ENCODE measurements around the gene L1CAM. TPM values are rescaled to one million over a fixed set of nuclear protein-coding genes. Genes with fewer than 3 reads are reported as not detected.

Gene L1CAM
- total RNA-seq, 1 donor from 2014 or later: 12.6 TPM

GRCh38 chrX:153928846-153929245 lies 42.9 kb upstream of the L1CAM start:
- Mint-ChIP-seq H3K9me3 (no peaks in the 10 kb centered on the region), H3K27me3 (no peaks in the 10 kb centered on the region), H3K4me1 (ENCODE audit: unreplicated experiment) (peaks cover 7% of the 10 kb centered on the region), H3K27ac (peak overlapping the region; percentile 97), H3K36me3 (peaks cover 4% of the 10 kb centered on the region), H3K4me3 (peak overlapping the region; percentile 3)
- DNase-seq (ENCODE audit: extremely low spot score, unreplicated experiment): no peak
- TF ChIP-seq CTCF (conservative IDR thresholded peaks at IDR 0.05): no peak

- Mint-ChIP-seq H3K4me1 (ENCODE audit: unreplicated experiment) (peaks cover 7% of the 10 kb centered on the region), H3K27me3 (no peaks in the 10 kb centered on the region), H3K27ac (peak overlapping the region; percentile 97), H3K36me3 (peaks cover 4% of the 10 kb centered on the region), H3K9me3 (no peaks in the 10 kb centered on the region), H3K4me3 (peak overlapping the region; percentile 88)
- no peak for TF ChIP-seq CTCF (conservative IDR thresholded peaks at IDR 0.05)
- peak; percentile 95 for DNase-seq (ENCODE audit: extremely low spot score, unreplicated experiment)
Observed at GRCh38 chrX:153927922-153928760, 42.2 kb upstream of the L1CAM start.

- no peak for DNase-seq (ENCODE audit: extremely low spot score, unreplicated experiment)
- no peaks in the 10 kb centered on the region for H3K9me3 Mint-ChIP-seq
- no peak for TF ChIP-seq CTCF (conservative IDR thresholded peaks at IDR 0.05)
- H3K27me3 Mint-ChIP-seq: no peaks in the 10 kb centered on the region
- H3K4me1 Mint-ChIP-seq (ENCODE audit: unreplicated experiment): peaks cover 7% of the 10 kb centered on the region
- H3K36me3 Mint-ChIP-seq: peaks cover 4% of the 10 kb centered on the region
- peak overlapping the region; percentile 91 for H3K27ac Mint-ChIP-seq
- H3K4me3 Mint-ChIP-seq: peak overlapping the region; percentile 86
Observed at GRCh38 chrX:153927672-153927921, 41.6 kb upstream of the L1CAM start.

DNA sequence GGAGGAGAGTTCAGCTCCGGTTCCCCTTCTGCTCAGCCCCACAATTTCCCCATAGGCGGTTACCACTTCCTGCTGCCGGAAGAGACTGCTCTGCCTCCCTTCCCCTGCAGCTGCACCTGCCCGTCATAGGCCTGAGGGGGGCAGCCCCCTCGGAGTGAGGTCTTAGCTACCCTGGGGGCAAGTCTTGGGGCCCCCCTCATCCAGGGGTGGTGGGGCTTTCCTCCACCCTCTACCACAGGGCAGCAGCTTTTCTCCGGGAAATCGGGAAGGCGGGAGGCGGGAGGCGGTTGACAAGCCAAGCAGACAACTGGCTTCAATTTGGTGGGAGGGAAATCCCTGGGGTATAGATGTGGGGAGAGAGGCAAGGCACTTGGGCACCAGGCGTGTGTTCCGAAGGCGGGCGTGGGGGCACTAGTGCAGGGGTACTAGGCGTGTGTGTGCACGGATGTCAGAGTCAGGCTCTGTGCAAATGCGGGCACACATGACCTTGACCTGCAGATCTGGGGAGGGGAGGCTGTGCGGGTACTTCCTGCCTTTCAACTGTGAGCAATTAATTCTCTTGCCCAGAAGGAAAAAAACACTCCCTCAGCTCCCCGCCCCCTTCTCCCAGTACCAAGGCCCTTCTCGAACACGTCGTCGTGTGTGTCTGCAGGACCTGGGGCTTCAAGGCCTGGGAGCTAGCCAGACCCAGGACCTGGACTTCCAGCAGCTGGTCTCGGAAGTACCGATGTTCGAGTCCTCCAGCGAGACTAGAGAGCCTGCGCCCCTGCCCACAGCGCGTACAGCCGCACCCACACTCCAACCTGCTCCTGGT lies 41.1 kb upstream of the L1CAM start:
- peak overlapping the region; percentile 86 for H3K4me3 Mint-ChIP-seq
- no peak for TF ChIP-seq CTCF (conservative IDR thresholded peaks at IDR 0.05)
- H3K27me3 Mint-ChIP-seq: no peaks in the 10 kb centered on the region
- DNase-seq (ENCODE audit: extremely low spot score, unreplicated experiment): no peak
- H3K36me3 Mint-ChIP-seq: peaks cover 4% of the 10 kb centered on the region
- peak overlapping the region; percentile 91 for H3K27ac Mint-ChIP-seq
- H3K9me3 Mint-ChIP-seq: no peaks in the 10 kb centered on the region
- peaks cover 7% of the 10 kb centered on the region for H3K4me1 Mint-ChIP-seq (ENCODE audit: unreplicated experiment)

DNA sequence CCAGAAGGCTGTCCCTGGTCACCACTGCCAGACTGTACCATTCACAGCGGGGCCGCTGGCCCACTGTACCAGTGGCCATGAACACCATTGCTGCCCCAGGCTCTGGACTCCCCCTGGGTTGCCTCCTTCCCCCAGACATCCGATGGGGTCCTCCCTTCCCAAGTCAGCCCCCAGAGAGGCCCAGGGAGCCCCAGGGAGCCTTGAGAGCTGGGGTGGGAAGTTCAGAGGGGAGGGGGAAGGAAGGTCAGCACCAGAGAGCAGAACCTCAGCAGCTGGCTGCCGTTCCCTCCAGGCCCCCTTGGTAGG lies 40.5 kb upstream of the L1CAM start:
- Mint-ChIP-seq H3K4me3 (no peak overlapping the region), H3K36me3 (peaks cover 2% of the 10 kb centered on the region), H3K4me1 (ENCODE audit: unreplicated experiment) (peaks cover 7% of the 10 kb centered on the region), H3K9me3 (no peaks in the 10 kb centered on the region), H3K27ac (no peak overlapping the region), H3K27me3 (no peaks in the 10 kb centered on the region)
- DNase-seq (ENCODE audit: extremely low spot score, unreplicated experiment): no peak
- no peak for TF ChIP-seq CTCF (conservative IDR thresholded peaks at IDR 0.05)
